GM13976 (cell line): Measurements from ENCODE around the gene GPC6.

ENCODE experiments used
- DNase-seq: peaks from one replicate; pipeline ENCODE4 v3.0.0; 2012; ENCODE audit warnings: low spot score
- in situ Hi-C: fragments of 300-500 bp; cut with MboI; formaldehyde crosslinking; loops from one replicate; pipeline ENCODE4 v1.12.0; 2022; ENCODE audit warnings: low sequenced_read_pairs, mixed read lengths, inconsistent platforms; ENCODE audit not compliant: unreplicated experiment
- TF ChIP-seq, protein P1 (sequence below): IDR thresholded peaks from 2 replicates; pipeline ENCODE4 v1.5.1; 2012; ENCODE audit warnings: borderline replicate concordance, mild to moderate bottlenecking; ENCODE audit not compliant: insufficient read depth; ENCODE audit errors: extremely low read depth, missing control alignments, control extremely low read depth

GPC6 gene

DNA sequence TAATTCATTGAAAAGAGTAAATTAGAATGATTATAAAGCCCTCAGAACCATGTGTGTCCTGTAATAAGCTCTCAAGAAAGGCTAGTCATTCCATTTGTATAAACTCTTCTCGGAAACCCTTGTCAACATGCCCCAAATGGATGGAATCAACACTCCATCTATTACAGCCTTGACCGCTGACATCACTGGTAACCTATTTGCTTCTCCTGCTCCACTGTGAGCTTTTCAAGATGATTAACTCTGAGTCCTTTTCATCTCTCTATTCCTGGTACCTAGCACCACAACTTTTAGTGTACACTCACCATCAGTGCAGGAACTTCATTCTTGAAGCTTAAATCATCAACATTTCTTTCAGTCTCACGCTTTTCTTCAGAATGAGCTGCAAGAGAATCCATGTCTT is 640.9 kb downstream of the GPC6 start:
- DNase-seq, result no peak
- TF ChIP-seq, protein P1, sequence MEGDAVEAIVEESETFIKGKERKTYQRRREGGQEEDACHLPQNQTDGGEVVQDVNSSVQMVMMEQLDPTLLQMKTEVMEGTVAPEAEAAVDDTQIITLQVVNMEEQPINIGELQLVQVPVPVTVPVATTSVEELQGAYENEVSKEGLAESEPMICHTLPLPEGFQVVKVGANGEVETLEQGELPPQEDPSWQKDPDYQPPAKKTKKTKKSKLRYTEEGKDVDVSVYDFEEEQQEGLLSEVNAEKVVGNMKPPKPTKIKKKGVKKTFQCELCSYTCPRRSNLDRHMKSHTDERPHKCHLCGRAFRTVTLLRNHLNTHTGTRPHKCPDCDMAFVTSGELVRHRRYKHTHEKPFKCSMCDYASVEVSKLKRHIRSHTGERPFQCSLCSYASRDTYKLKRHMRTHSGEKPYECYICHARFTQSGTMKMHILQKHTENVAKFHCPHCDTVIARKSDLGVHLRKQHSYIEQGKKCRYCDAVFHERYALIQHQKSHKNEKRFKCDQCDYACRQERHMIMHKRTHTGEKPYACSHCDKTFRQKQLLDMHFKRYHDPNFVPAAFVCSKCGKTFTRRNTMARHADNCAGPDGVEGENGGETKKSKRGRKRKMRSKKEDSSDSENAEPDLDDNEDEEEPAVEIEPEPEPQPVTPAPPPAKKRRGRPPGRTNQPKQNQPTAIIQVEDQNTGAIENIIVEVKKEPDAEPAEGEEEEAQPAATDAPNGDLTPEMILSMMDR, result no peak
- in situ Hi-C loops, result no loop called here

DNA sequence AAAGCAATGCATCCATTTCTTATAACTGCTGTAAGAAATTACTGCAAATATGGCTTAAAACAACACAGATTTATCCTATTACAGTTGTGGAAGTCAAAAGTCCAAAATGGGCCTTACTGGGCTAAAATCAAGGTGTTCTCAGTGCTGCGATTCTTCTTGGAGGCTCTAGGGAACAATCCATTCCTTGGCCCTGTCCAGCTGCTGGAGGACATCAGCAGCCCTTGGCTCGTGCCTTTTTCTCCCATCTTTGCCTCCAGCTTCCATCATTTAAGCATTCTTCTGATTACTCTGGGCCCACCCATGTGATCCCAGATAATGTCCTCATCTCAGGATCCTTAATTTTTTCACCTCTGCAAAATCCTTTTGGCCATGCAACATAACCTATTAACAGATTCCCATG is 645.8 kb downstream of the GPC6 start:
- TF ChIP-seq, protein P1, result no peak
- in situ Hi-C loops, result no loop called here
- DNase-seq, result no peak

DNA sequence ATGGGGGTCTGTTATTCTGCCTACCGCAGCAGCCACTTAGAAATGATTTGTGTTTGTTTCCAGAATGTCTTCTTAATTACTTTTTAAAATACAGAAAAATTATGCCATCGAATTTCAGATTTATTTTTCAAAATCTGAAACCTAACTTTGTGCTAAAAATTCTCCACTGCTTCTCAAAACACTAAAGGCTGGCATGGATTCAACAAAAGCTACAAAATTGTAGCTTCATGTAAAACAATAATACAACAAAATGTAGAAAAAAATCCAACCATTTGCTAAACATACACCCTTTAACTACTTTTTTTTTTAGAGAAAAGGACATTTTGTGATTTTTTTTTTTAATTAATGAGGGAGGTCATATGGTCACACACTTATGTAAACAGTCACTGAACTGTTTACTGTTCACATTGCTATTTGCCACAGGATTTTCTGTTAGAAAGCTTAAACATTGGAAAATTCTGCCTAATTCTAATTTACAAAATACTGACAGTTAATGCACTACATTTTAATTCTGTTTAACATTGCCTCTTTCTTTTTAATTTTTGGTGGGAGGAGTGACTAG is 646.3 kb downstream of the GPC6 start:
- no peak for DNase-seq
- in situ Hi-C loops, result no loop called here
- TF ChIP-seq, protein P1, result no peak

DNA sequence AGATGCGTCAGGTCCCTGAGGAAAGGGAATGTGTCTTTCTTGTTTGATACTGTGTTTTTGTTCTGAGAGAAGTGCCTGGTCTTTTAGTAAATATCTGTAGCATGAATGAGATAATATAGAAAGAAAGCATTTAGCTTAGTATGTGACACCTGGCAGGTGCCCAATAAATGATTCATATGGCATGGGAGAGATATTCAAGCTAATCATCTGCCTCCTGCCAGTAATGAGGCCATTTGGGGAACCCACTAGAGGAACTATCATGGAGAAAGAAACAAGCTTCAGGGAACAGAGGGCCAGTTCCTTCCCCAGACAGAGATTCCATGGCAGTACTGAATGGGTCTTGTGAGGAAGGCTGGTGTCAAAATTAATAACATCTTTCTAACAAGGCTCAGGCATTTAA is 648.9 kb downstream of the GPC6 start:
- TF ChIP-seq, protein P1, result no peak
- in situ Hi-C loops, result no loop called here
- DNase-seq, result no peak

DNA sequence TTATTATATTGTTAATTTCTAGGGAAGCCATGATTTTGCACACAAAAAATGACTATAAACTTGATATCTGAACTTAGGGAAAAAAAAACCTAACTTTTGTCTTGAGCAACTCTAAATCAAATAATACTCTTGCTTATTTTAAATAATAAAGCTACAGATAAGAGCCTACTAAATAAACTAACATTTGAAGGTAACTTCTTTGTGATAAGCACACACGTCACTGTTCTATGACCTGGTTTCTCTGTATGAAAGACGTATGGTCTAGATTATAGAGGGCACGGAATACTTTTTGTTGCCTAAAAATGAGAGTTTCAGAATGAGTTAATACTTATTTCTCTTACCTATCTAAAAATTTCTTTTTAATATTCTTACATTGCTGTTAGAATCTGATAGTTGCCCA is 649.6 kb downstream of the GPC6 start:
- no peak for DNase-seq
- TF ChIP-seq, protein P1, result no peak
- in situ Hi-C loops, result no loop called here

DNA sequence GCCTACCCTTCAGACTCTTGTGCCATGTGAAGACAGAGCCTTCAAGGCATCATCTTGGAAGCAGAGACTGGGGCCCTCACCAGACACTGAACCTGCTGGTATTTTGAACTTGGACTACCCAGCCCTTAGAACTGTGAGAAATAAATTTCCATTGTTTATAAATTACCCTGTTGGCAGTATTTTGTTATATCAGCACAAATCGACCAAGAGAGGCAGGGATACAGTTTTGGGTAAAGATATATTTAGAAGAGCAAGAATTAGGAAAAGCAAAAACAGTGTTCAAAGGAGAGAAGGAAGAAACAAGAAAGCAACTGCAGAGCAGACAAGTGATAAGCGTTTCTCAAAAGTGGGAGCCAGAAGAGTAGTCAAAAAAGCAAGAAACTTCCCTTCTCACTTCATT is 652.1 kb downstream of the GPC6 start:
- in situ Hi-C loops, result no loop called here
- TF ChIP-seq, protein P1, result no peak
- DNase-seq, result no peak

DNA sequence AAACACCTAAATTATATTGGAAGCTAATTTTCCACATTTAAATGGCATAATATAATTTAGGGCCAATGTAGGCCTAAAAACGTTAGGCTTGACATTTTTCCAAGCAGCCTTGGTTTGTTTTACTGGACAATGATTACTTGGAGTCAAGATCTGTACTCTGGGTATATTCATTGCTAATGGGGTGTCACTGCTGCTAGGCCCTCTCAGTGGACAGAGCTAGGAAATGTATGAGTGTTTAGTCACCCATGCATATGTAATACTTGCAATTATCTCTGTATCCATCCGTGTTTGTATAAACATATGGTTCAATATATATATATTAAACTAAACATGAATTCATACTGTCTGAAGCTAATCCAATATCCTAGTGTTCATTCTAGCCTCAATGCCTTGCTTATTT is 654.8 kb downstream of the GPC6 start:
- TF ChIP-seq, protein P1, result no peak
- in situ Hi-C loops, result no loop called here
- no peak for DNase-seq
